NCI-H82 treated with DMSO at 0.1 percent for 48 hours (cell line): Measurements from ENCODE around the gene SLC6A7.

Experiments used
- DNase-seq: peaks from one replicate; lab custom pipeline; 2025; ENCODE audit not compliant: unreplicated experiment; lab: John Stamatoyannopoulos, UW

Gene SLC6A7

DNA sequence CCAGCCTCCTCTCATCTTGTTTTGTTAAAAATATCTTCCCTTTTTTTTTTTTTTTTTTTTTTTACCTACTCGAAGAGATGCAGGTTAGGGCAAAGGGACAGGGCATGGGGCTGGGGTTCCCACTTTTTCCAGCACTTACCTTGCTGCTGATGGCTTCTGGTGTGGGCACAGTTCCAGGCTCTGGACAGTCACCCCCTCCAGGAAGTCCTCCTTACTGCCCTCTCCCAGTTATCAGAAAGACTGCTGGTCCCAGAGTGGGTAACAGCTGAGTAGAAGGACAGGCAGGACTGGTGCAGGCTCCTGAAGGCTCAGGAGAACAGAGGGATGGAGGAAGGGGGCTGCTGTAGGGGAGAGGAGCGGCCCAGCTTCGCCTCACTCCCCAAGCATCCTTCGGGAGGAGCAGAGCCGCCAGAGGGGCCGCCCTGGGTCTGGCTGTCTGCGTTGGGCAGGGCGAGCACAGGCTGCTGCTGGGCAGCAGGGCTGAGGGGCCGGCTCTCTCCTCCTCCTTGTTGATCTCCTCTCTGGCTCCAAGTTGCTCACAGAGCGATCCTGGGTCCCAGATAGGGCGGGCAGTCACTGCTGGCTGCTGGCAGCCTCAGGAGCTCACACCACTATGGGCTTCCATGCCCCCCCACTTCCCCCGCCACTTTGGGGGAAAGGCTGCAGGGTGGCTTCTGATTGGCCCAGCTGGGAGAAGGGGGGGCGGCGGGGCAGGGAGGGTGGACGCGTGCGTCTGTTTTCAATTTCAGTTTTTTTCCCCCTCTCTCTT lies 34.4 kb upstream of the SLC6A7 start, which contains the start of gene PDGFRB:
PDGFRB (minus strand) TSS at position 588 of the 769 bp plus-strand sequence. CDS start 18,798 bp downstream, outside the sequence.
- DNase-seq: no peak

DNA sequence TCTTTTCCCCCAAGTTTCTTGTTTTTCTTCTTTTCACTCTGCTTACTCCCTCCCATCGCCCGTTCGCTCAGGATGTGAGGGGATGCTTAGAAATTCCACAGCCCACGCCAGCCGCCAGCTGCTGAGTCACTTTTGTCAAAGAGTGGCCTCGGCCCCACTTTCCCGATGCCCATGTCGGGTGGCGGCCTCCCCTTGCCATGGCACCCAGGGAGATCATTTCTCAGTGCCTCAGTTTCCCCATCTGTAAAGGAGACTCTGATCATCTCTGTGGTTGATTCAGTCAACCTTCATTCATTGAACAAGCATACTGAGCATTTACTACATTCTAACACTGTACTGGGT lies 33.9 kb upstream of the SLC6A7 start:
- DNase-seq: no peak

DNA sequence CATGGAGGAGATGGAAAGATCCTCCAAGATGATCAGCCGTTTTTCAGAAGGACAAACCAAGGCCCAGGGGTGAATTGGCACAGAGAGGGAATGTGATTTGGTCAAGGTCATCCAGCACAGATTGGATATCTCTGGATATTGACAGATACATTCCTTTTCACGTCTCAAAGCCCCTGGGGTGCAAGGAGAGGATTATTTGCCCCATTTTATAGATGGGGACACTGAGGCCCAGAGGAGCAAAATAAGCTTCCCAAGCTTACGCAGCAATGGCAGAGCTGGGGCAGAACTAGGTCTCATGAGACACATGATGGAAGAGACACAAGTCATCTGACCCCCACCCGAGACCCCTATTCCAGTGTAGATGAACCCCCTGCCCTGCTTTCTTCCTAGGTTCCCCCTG lies 33.3 kb upstream of the SLC6A7 start:
- DNase-seq: no peak

DNA sequence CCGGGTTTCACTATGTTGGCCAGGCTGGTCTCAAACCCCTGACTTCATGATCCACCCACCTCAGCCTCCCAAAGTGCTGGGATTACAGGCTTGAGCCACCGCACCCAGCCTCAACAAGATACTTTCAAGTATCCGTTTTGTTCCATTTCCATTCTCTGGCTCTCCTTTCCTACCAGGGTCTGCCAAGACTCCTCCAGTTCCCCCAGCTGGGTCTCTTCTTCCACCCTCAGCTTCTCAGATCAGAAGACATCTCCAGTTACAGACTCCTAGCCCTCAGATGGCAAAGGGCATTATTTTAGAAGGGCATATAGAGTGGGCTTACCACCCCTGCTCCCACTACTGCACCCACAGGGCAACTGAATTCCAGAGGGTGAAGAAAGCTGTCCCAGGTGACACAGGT lies 32.7 kb upstream of the SLC6A7 start:
- no peak for DNase-seq

DNA sequence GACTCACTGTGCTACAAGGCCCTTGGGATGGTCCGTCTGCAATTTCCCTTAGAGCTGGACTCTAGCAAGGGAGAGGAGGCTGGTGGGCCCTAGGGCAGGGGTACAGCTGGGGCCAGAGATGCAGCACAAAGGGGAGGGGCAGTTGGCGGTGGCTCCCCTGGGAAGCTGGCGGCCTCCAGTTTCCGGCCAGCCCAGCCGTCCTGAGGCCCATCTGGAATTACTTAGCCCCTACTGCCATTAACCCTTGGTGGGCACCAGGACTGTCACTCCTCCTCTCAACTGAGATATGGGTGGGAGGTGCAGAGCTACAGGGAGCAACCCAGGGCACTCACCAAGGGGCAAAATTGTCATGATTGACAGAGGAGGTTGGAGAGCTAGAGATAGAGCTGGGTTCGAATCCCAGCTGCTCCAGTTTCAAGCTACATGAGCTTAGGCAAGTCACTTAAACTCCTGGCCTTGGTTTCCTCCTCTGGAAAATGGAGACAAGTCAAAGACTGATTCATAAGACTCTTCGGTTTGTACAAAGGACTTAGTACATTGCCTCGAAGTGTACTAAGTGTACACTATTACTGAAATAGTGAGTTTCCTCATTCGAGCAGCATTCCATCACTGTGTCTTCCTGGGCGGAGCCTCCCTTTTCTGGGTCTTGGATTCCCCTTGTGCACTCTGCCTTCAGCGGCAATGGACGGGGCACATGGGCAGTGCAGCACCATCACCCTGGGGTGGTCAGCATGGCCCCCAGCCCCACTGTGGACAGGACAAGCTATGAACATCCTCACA lies 31.5 kb upstream of the SLC6A7 start:
- no peak for DNase-seq

DNA sequence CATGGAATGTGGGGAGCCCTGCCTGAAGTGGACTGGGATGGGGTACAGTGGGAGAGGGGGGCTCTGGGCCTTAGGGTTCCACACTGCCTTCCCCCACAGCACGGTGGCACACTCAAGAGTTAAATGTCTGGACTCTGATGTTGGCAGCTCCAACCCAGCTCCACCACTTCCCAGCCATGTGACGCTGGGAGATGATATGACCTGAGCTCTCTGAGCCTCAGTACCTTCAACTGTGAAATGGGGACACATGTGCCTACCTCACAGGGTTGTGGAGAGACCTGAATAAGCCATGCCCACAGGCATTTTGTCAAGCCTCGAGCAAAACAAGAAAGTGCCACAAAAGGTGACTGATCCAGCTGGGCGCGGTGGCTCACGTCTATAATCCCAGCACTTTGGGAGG lies 30.8 kb upstream of the SLC6A7 start:
- no peak for DNase-seq

DNA sequence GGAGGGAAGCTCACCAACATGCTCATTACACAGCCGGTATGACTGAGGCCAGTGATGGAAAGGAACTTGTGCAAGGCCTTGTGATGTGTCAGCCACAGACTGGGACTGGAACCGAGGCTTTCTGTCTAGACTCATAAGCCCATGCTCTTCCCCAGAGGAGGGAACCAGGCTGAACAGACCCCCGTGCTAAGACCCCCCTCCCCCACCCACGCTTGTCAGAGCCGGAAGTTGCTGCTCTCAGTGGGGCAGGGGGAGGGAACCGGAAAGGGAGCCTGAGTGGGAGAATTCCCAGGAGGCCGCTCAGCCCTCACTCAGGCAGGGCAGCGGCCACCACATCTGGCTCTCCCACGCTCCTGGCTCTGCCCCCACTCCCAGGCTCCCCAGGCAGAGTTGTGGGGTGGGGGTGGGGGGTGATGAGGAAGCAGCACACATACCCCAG lies 30.1 kb upstream of the SLC6A7 start:
- DNase-seq: no peak

DNA sequence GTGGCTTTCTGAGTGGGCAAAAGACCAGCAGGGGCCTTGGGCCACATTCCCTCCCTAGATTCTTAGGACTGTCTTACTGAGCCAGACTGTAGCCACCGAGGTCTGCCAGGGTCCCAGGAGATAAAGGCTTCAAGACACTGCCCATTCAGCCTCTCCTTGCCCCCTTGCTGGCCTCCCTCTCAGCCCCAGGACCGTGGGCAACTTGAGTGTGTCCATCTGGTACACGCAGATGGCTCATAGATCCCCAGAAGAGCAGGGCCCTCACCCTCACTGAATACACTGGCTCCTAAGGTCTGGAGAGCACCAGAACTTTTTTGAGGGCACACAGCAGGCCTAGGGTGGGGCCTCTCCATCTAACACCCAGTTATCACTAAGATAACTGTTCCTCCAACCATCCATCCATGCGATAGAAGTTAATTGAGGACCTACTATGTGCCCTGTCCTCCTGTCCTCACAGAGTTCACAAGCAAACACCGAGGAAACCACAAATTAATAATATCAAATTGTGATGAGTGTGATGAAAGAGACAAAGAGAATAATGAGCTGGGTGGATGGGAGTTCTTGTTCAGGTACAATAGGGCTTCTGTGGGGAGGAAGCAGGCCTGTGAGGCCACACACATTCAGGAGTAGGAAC lies 29.3 kb upstream of the SLC6A7 start:
- DNase-seq: no peak

DNA sequence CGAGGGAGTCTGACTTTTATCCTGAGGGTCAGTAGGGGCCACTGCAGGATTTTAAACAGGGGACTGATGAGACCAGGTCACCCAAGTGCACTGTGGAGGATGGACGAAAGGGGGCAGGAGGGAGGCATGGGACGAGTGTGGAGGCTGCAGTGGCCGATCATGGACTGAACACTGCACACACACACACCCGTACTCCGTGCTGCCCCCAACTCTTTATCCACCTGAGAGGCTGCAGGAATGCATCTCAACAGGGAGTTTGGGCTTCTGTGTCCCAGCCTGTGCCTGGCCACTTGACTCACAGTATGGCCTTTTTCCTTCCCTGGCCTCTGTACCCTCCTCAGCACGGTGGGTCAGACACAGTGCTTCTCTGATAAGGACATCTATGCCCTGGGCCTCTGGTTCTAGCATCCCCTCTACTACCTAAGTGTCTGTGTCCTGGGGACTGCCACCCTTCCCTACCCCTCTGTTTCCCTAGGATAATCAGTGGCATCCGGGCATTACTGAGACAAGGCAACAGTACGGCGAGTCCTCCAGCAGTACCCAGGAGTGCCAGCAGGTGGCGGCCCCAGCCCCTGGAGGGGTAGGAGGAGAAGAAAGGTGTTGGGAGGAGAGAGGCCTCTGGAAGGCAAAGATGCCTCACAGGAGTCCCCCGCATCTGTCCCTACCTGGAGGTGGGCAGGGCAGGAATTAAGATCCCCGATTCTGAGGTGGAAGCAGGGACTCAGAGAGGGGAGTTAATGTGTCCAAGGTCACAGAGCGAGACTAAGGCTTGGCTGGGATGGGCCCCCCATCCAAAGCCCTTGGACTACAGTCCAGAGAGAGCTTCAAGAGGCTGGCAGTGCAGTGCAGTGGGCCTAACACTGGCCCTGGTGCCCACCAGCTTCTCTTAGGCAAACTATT lies 28.4 kb upstream of the SLC6A7 start:
- DNase-seq: peak; percentile 18

DNA sequence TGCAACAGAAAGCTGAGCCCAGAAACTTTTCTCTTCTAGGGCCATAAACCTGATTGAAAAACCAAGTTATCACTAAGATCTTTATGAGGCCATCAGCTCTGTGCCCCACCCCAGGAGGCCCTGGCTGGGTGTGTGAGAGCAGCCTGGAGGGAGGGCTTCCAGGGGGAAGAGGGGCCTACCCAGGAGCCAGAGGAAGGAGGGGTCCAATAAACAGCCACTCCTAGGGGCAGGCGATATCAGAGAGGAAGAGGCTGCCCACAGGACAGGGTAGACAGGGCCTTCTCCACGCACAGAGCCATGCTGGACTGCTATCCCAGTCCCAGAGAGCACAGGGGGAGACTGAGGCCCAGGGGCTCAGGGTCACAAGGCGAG lies 27.7 kb upstream of the SLC6A7 start:
- no peak for DNase-seq

DNA sequence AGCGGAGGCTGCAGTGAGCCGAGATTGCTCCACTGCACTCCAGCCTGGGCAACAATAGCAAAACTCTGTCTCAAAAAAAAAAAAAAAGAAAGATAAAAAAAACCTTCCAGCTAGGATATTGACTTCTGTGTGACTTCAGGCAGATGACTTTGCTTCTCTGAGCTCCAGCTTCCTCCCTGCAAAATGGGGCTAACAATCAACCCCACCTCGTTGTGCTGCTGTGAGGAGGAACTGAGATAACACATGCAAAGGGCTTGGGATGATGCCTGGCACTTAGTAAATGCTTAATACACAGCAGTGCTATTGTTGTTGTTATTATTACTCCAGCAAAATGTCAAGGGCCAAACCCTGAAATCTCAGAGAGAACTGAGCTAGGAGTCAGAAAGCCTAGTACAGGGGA lies 26.8 kb upstream of the SLC6A7 start:
- DNase-seq: no peak

DNA sequence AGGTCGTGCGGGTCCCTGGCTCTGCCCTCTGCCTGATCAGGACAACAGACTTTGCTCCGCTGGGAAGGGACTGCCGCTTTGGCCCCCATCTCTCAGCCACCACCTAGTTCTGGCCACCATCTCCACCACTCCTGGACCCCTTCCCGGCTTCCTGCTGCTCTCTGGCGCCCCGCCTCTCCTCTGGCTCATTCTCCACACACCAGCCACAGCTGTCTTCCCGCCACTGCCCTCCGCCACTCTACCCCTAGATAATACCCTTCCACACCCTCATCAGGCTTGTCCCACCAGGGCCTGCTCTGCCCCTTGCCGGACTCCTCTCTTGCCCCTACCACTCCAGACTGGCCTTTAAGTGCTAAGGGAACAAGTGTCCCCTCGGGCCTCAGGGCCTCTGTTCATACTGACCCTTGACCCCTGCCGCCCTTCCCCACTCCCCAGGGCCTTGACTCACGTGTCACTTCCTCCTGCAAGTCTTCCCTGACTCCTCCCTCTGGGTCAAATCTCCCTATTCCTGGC lies 26.3 kb upstream of the SLC6A7 start:
- DNase-seq: no peak

DNA sequence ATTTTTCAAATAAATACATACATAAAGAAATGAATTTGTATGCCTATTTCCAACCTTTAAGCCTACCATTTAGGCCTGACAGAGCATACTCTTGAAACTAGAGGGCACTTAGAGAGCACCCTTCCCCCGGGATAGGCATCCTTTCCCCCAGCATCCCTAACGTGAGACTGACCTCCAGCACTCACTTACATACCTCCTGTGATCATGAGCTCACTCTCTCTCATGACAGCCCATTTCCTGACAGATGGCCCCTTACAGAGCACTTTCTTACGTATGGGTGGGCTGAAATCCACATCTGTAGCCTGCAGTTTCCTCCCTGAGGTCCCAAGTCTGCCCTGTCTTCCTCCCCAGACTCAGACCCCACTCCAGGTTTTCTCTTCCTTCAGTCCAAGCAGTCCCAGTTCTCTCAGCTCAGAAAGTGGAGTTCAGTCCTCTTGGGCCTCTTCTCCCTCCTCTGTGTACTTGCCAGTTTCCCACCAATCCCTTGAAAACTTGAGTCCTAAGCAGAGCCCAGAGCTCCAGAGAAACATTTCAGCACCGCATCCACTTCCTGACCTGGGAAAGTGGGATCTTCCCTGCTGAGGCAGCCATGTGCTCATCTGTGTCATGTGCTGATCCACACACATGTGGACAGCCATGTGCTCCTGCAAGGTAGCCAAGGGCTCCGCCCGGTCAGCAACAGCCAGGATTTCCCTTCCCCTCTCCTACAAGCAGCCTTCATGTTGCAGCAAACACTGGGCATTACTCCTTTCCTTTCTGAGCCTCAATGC lies 25.5 kb upstream of the SLC6A7 start:
- no peak for DNase-seq

DNA sequence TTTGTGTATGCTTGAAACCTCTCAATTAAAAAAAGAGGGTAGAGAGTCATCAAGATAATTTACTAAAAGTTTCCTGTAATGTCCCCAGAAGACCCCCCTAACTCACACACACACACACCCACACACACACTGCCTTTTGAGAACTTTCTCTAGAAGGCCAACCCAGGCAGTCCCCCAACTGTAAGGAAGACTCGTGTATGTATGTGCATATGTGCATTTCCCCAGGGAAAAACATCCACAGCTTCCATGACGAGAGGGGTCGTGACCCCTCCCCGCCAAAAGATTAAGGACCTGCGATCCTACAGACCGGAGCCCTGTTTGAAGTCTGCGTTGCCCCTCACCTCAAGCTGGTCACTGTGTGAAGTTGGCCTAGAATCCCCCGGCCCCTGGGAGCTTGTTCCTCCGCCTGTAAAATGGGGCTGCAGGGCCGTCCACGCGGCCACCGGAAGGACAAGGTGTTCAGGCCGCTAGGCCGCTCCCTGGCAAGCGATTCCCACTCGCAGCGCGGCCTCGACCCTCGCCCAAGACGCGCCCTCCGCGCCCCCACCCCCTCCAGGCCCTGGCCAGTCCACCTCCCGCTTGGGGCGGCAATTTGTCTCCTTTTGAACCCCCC lies 23.7 kb upstream of the SLC6A7 start:
- DNase-seq: no peak

DNA sequence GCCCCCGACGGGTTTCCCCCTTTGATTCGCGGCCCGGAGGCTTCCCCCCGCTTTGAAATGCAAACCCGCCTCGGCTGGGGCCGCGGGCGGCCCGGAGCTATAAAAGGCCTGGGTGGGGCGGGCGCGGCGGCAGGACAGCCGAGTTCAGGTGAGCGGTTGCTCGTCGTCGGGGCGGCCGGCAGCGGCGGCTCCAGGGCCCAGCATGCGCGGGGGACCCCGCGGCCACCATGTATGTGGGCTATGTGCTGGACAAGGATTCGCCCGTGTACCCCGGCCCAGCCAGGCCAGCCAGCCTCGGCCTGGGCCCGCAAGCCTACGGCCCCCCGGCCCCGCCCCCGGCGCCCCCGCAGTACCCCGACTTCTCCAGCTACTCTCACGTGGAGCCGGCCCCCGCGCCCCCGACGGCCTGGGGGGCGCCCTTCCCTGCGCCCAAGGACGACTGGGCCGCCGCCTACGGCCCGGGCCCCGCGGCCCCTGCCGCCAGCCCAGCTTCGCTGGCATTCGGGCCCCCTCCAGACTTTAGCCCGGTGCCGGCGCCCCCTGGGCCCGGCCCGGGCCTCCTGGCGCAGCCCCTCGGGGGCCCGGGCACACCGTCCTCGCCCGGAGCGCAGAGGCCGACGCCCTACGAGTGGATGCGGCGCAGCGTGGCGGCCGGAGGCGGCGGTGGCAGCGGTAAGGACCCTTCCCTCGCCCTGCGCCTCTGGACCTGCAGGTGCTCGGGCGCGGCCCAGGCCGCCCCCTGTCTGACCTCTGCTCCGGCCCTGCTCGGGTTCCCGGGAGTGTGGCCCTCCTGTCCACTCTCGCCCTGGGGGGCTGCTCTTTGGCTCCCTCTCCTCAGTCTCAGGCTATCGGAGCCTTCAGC lies 23.0 kb upstream of the SLC6A7 start, which contains the start of gene CDX1:
CDX1 (plus strand) TSS at position 129 of the 862 bp plus-strand sequence; CDS start at position 228, 99 bp downstream.
- DNase-seq: no peak

DNA sequence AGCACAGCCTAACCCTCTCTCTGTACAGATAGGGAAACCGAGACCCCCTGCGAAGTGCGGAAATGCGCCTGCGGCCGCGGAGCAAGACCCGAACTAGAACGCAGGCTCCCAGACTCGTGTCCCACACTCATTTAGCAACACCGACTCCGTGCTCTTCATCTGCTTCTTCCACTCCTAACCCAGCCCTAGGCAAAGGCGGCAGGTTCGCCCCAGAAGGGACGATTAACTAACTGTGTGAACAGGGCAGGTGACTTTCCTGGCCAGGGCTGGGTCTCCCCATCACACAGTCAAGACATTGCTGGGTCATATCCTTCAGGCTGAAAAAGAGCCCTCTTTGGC lies 22.4 kb upstream of the SLC6A7 start:
- DNase-seq: no peak

DNA sequence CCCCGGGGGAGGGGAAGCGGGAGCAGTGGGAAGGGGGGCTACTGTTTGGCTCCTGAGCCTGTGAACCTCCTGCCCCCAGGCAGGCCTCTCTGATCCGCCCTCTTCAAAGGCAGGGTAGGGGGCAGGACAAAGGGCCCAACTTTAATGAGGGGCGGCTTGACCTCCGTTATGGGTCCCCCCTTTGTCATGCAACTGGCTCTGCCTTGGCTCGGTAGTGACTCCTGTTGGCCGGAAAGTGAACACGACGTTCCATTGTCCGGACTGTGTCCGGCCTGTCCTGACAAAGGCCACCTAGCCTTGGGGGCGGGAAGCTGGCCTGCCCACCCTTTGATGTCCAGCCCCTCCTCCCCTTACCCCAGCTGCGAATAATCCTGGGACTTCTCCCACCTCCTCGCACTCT lies 22.0 kb upstream of the SLC6A7 start:
- DNase-seq: no peak

DNA sequence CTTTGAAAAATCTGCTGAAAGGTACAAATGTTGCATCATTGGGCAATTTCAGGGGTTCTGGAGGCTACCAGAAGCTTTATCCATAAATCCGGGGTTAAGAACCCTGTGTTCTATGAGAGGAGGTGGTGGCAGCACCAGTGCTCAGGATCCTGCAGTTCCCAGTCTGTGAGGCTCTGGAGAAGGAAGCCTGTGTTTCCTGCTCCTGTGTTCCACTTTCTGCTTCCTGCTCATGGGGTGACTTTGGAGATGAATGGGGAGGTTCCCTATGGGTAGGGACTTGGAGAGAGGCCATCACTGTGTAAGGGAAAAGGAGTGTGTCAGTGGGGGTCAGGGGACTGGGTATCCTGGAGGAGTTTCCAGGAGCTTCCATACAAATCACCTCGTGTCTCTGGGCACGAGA lies 21.0 kb upstream of the SLC6A7 start:
- DNase-seq: no peak

DNA sequence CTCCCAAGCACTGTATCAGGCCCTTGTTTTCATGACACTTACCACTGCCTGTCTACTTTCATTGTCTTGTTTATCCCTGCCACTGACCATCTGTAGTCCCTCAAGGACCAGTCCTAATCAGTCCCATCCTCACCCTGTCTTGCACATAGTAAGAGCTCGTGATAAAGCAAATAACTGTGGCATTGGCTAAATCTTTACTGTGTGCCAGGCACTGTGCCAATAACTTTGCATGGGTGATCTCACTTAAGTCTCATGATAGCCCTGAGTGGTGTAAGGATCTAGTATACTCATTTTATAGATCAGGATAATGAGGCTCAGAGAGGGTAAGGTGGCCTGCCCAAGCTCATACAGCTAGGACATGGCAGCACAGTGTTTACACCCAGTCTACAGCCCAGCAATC lies 17.7 kb upstream of the SLC6A7 start:
- DNase-seq: no peak
